HG02642 (cell line): ENCODE results near the gene SARNP.

ENCODE experiments used
- ATAC-seq: cut with Tn5 transposase; IDR thresholded peaks from one replicate; pipeline ENCODE4 v1.9.1; 2021; ENCODE audit warnings: mild to moderate bottlenecking; ENCODE audit not compliant: unreplicated experiment, poor library complexity

Gene SARNP

GRCh38 chr12:55715833-55716581 is 101.5 kb downstream of the SARNP start, which contains the start of gene BLOC1S1:
BLOC1S1 (plus strand) TSS chr12:55716046; CDS start chr12:55716052, 6 bp downstream.
- ATAC-seq, result peak; percentile 95

GRCh38 chr12:55715169-55715764 is 102.3 kb downstream of the SARNP start:
- no peak for ATAC-seq

- no peak for ATAC-seq
Measured at GRCh38 chr12:55713721-55714120, 103.8 kb downstream of the SARNP start.

GRCh38 chr12:55712700-55713415 is 104.7 kb downstream of the SARNP start:
- ATAC-seq, result no peak

GRCh38 chr12:55711786-55712553 is 105.6 kb downstream of the SARNP start:
- no peak for ATAC-seq

- ATAC-seq, result no peak
Measured at GRCh38 chr12:55708695-55709233, 108.8 kb downstream of the SARNP start.

- ATAC-seq, result peak; percentile 61
Measured at GRCh38 chr12:55707841-55708694, 109.5 kb downstream of the SARNP start, which contains the start of gene ITGA7. ITGA7 (minus strand) TSS chr12:55707904; CDS start chr12:55707682, 222 bp downstream.
